22Rv1 (cell line): ENCODE results near the gene TMEM9.

ENCODE experiments used
- ZFX ChIP-seq: fragments of 450-650 bp; IDR thresholded peaks from 2 replicates; pipeline ENCODE4 v1.6.1; 2017; ENCODE audit warnings: antibody characterized with exemption, borderline replicate concordance
- TF ChIP-seq, protein P1 (sequence below): fragments of 450-650 bp; IDR thresholded peaks from 2 replicates; pipeline ENCODE4 v1.5.1; 2017; ENCODE audit warnings: mild to moderate bottlenecking

- TF ChIP-seq, protein P1, sequence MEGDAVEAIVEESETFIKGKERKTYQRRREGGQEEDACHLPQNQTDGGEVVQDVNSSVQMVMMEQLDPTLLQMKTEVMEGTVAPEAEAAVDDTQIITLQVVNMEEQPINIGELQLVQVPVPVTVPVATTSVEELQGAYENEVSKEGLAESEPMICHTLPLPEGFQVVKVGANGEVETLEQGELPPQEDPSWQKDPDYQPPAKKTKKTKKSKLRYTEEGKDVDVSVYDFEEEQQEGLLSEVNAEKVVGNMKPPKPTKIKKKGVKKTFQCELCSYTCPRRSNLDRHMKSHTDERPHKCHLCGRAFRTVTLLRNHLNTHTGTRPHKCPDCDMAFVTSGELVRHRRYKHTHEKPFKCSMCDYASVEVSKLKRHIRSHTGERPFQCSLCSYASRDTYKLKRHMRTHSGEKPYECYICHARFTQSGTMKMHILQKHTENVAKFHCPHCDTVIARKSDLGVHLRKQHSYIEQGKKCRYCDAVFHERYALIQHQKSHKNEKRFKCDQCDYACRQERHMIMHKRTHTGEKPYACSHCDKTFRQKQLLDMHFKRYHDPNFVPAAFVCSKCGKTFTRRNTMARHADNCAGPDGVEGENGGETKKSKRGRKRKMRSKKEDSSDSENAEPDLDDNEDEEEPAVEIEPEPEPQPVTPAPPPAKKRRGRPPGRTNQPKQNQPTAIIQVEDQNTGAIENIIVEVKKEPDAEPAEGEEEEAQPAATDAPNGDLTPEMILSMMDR = no peak
- no peak for TF ChIP-seq ZFX
Measured at GRCh38 chr1:201095581-201095980, 58.7 kb downstream of the TMEM9 start.
